ENCODE data around the gene ZSCAN26. TPM values are rescaled to one million over a fixed set of nuclear protein-coding genes. Genes with fewer than 3 reads are reported as not detected.

ZSCAN26 gene
- total RNA-seq, 1 experiment from 2014 or later, result 9.0 TPM

DNA sequence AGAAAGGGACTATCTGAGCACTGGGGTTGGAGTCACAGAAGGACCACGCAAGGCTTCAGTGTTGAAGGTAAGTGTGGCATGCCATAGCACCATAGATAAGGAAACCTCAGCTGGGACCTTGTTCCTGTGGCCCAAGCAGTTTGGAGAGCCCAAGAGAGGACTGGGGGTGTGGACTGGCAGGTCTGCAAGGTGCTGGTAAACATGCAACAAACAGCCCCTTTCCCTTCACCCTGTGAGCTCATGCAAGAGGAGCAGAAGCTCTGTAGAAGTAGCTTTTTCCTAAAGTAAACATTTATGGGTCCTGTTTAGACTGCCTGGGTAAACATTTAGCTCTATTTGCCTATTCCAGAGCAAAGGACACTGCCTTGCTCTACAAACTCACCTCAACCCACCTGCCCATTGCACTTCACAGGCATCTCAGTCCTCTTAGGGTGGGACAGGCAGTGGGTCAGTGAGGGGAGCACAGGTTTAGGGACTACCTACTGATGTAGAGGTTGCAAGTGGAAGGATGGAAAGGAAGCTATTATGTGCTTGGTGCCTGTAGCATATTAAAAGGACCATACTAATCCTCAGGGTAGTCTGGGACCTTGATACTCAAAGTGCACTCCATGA is 57.0 kb downstream of the ZSCAN26 start:
- Histone ChIP-seq H3K9ac (ENCODE audit: extremely low read depth, insufficient read length, low read length) (no peak overlapping the region), H3K79me2 (ENCODE audit: insufficient read depth, low read length) (no peaks in the 10 kb centered on the region), H3K23ac (ENCODE audit: insufficient read length, low read depth, low read length) (no peak overlapping the region), H3K18ac (ENCODE audit: insufficient read length, low read depth, low read length) (no peak overlapping the region), H2AK5ac (ENCODE audit: insufficient read length, low read length) (no peak overlapping the region), H2BK12ac (ENCODE audit: insufficient read length, low read depth, low read length) (no peak overlapping the region), H3K79me1 (ENCODE audit: insufficient read depth, low read depth, low read length, poor library complexity, severe bottlenecking) (no peaks in the 10 kb centered on the region), H4K5ac (ENCODE audit: insufficient read length, low read depth, low read length) (no peak overlapping the region), H3K4me2 (ENCODE audit: insufficient read depth, insufficient read length, low read length) (no peak overlapping the region), H3K9me3 (ENCODE audit: control insufficient read depth, low read depth, low read length) (peaks cover 24% of the 10 kb centered on the region), H3K14ac (ENCODE audit: insufficient read depth, low read length) (no peak overlapping the region), H2BK120ac (ENCODE audit: low read depth, low read length, poor library complexity, severe bottlenecking) (no peak overlapping the region), H4K91ac (ENCODE audit: insufficient read length, low read depth, low read length) (no peak overlapping the region), H3K4ac (ENCODE audit: low read depth, low read length) (no peak overlapping the region), H2BK5ac (ENCODE audit: insufficient read length, low read length) (no peak overlapping the region), H2AFZ (ENCODE audit: low read length) (no peak overlapping the region), H3K23me2 (ENCODE audit: insufficient read length, low read depth, low read length, poor library complexity, severe bottlenecking) (no peaks in the 10 kb centered on the region), H3K4me1 (ENCODE audit: insufficient read depth, low read length) (no peaks in the 10 kb centered on the region), H3K56ac (ENCODE audit: insufficient read length, low read depth, low read length) (no peak overlapping the region), H3K27me3 (ENCODE audit: insufficient read depth, low read length) (no peaks in the 10 kb centered on the region), H4K8ac (replicated peaks; ENCODE audit: insufficient read length, low read depth, low read length) (no peak overlapping the region), H3T11ph (ENCODE audit: low read length) (no peak overlapping the region), H2BK20ac (ENCODE audit: low read depth, low read length, poor library complexity, severe bottlenecking) (no peak overlapping the region), H3K27ac (ENCODE audit: insufficient read length, low read depth, low read length) (no peak overlapping the region), H4K20me1 (ENCODE audit: control insufficient read depth, insufficient read depth, insufficient read length) (no peaks in the 10 kb centered on the region), H2BK15ac (ENCODE audit: low read depth, low read length) (no peak overlapping the region)
- no peak for DNase-seq
- Mint-ChIP-seq H3K36me3 (ENCODE audit: insufficient read depth in 1 of 3, low read depth in 3 of 3) (peaks cover 33 to 40% (median 39%) of the 10 kb centered on the region in 3 experiments), H3K4me3 (no peak overlapping the region), H3K9me3 (peaks cover 32 to 40% of the 10 kb centered on the region in 2 experiments), H3K4me1 (no peaks in the 10 kb centered on the region), H3K27me3 (ENCODE audit: low read depth) (no peaks in the 10 kb centered on the region), H3K27ac (no peak overlapping the region)
- WGBS (ENCODE audit: extremely low coverage, insufficient read length, low lambda C conversion rate), result no CpG with 5 or more reads among the region's 1 CpG
- TF ChIP-seq, protein P1, sequence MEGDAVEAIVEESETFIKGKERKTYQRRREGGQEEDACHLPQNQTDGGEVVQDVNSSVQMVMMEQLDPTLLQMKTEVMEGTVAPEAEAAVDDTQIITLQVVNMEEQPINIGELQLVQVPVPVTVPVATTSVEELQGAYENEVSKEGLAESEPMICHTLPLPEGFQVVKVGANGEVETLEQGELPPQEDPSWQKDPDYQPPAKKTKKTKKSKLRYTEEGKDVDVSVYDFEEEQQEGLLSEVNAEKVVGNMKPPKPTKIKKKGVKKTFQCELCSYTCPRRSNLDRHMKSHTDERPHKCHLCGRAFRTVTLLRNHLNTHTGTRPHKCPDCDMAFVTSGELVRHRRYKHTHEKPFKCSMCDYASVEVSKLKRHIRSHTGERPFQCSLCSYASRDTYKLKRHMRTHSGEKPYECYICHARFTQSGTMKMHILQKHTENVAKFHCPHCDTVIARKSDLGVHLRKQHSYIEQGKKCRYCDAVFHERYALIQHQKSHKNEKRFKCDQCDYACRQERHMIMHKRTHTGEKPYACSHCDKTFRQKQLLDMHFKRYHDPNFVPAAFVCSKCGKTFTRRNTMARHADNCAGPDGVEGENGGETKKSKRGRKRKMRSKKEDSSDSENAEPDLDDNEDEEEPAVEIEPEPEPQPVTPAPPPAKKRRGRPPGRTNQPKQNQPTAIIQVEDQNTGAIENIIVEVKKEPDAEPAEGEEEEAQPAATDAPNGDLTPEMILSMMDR (conservative IDR thresholded peaks at IDR 0.05), result no peak
